Spleen (tissue), 11 donors: ENCODE results near the gene DACH1. TPM values are rescaled to one million over a fixed set of nuclear protein-coding genes. Genes with fewer than 3 reads are reported as not detected.

Experiments used
- DNase-seq: peaks from one replicate; pipeline ENCODE4 v3.0.0-alpha.2; 2020
- H3K27ac ChIP-seq, 8 donors: fragments of 200-600 bp; sonication (generic) in 7 of 8; 1 replicate in 4 of 8; 2 replicates in 4 of 8; pipeline versions ENCODE4 v1.5.0 to v1.8.0; 2016 to 2021; ENCODE audit warnings: inconsistent platforms in 4 of 8, mild to moderate bottlenecking in 4 of 8, moderate library complexity in 1 of 8
- H3K27me3 ChIP-seq, 7 donors: fragments of 200-600 bp; sonication (generic) in 6 of 7; replicated peaks in 1 of 7; 1 replicate in 4 of 7; 2 replicates in 3 of 7; pipeline versions ENCODE4 v1.5.0 to v1.8.0; 2016 to 2021; ENCODE audit warnings: inconsistent platforms in 3 of 7, mild to moderate bottlenecking in 1 of 7
- H3K36me3 ChIP-seq, 6 donors: fragments of 200-600 bp; sonication (generic) in 5 of 6; 1 replicate in 4 of 6; 2 replicates in 2 of 6; pipeline versions ENCODE4 v1.5.0 to v1.8.0; 2016 to 2021; ENCODE audit warnings: inconsistent platforms in 2 of 6
- H3K4me1 ChIP-seq, 6 donors: fragments of 200-600 bp; sonication (generic) in 5 of 6; 1 replicate in 3 of 6; 2 replicates in 3 of 6; pipeline versions ENCODE4 v1.5.0 to v1.8.0; 2016 to 2021; ENCODE audit warnings: inconsistent platforms in 3 of 6
- H3K4me3 ChIP-seq, 8 donors: fragments of 200-600 bp; sonication (generic) in 7 of 8; 1 replicate in 4 of 8; 2 replicates in 4 of 8; pipeline versions ENCODE4 v1.5.0 to v1.8.0; 2016 to 2021; ENCODE audit warnings: inconsistent platforms in 4 of 8, mild to moderate bottlenecking in 4 of 8, moderate library complexity in 2 of 8
- H3K9me3 ChIP-seq, 8 donors: fragments of 200-600 bp; sonication (generic) in 7 of 8; 1 replicate in 4 of 8; 2 replicates in 4 of 8; pipeline versions ENCODE4 v1.5.0 to v1.8.0; 2016 to 2021; ENCODE audit warnings: inconsistent platforms in 4 of 8
- CTCF ChIP-seq, 11 experiments: fragments of 200-600 bp in 7 of 11; fragments of 450-650 bp in 4 of 11; sonication (generic) in 4 of 11; IDR thresholded peaks in 8 of 11; conservative IDR thresholded peaks in 3 of 11; 1 replicate in 7 of 11; 2 replicates in 4 of 11; pipeline versions ENCODE4 v1.4.0 to v1.8.0; 2016 to 2021; ENCODE audit warnings: antibody characterized with exemption in 11 of 11, inconsistent platforms in 4 of 11, mild to moderate bottlenecking in 1 of 11
- POLR2A ChIP-seq, 3 donors: fragments of 450-650 bp; IDR thresholded peaks; one replicate each; pipeline ENCODE4 v1.5.1; 2017; ENCODE audit warnings: antibody characterized with exemption in 3 of 3, mild to moderate bottlenecking in 1 of 3
- POLR2AphosphoS5 ChIP-seq, 3 donors: sonication (generic); formaldehyde crosslinking; IDR thresholded peaks; one replicate each; pipeline ENCODE4 v1.5.1; 2017; ENCODE audit warnings: antibody characterized with exemption in 3 of 3
- whole genome bisulfite sequencing, 5 donors: extraction: QIAGEN DNeasy Blood & Tissue Kit in 3 of 5; methylation state at CpG; one replicate each; pipeline versions ENCODE4 v1.1.5 to v1.1.7; 2013 to 2018; 5-methylcytosine and 5-hydroxymethylcytosine counted together
- intact Hi-C: fragments of 100-400 bp; cut with DNase I; formaldehyde crosslinking; loops from one replicate; pipeline ENCODE4 v1.15.0; 2023; ENCODE audit warnings: low total_unique reads
- polyA plus RNA-seq, 3 donors: library from polyadenylated mRNA; stranded (reverse); fragments of 200-250 nt; gene quantifications; one replicate each; pipeline ENCODE4 v1.2.1, GENCODE V29; 2013
- total RNA-seq, 7 donors: library from RNA; depleted of rRNA in 3 of 7; stranded (reverse); fragments of >200 nt in 3 of 7; fragmentation: NEBNext Ultra II Directional in 4 of 7; extraction: Animal tissue kit (Norgen Biotek cat#: 25700) in 4 of 7; gene quantifications; one replicate each; pipeline versions ENCODE4 v1.1.0 to v1.2.1, GENCODE V29; 2016 to 2021
- donor health status: healthy with polysubstance abuse.
- donor health status: DM: no; HTN: no; CAD: no; lungs with moderate emphysema.
- donor health status: DM: no; HTN: no; CAD: no.
- donor health status: Bipolar disorder and iron deficiency.
- donor health status: healthy.
- donor health status: DM: no; HTN: no; CAD: no.
- donor health status: DM: yes; HTN: yes; CAD: no.

The DACH1 gene
- total and polyA plus RNA-seq, 10 donors, result 0.80 to 18.9 (median 11.4) TPM

- Histone ChIP-seq H3K4me3 (no peak overlapping the region), H3K9me3 (no peaks in the 10 kb centered on the region), H3K27ac (peak overlapping the region in 3 of 8 donors; percentile 1 to 22 (median 19)), H3K36me3 (no peaks in the 10 kb centered on the region), H3K27me3 (no peaks in the 10 kb centered on the region), H3K4me1 (peaks cover 0 to 10% (median 5%) of the 10 kb centered on the region in 6 donors)
- no peak for TF ChIP-seq CTCF (IDR thresholded peaks at IDR 0.05 in 8 of 11, conservative IDR thresholded peaks at IDR 0.05 in 3 of 11)
- DNase-seq, result no peak
- whole genome bisulfite sequencing, 5 donors, result 35 to 73% (median 56%) methylated on average over 1 of the region's 1 CpG
- intact Hi-C loops, result no loop called here
Observed at GRCh38 chr13:71775966-71776365, 91.0 kb downstream of the DACH1 start.

- no peak overlapping the region for H3K27ac ChIP-seq
- 86 to 94% (median 92%) methylated on average over 4 of the region's 4 CpGs for WGBS, 5 donors
- peaks cover 0 to 10% (median 5%) of the 10 kb centered on the region in 6 donors for H3K4me1 ChIP-seq
- DNase-seq, result no peak
- TF ChIP-seq POLR2AphosphoS5 (IDR thresholded peaks at IDR 0.05) (no peak), CTCF (IDR thresholded peaks at IDR 0.05 in 8 of 11, conservative IDR thresholded peaks at IDR 0.05 in 3 of 11) (no peak), POLR2A (IDR thresholded peaks at IDR 0.05) (no peak)
- no peaks in the 10 kb centered on the region for H3K27me3 ChIP-seq
- intact Hi-C loops, result no loop called here
- no peaks in the 10 kb centered on the region for H3K36me3 ChIP-seq
- H3K4me3 ChIP-seq, result no peak overlapping the region
- no peaks in the 10 kb centered on the region for H3K9me3 ChIP-seq
Observed at GRCh38 chr13:71774863-71775262, 92.1 kb downstream of the DACH1 start.

- Histone ChIP-seq H3K9me3 (no peaks in the 10 kb centered on the region), H3K4me3 (no peak overlapping the region), H3K36me3 (no peaks in the 10 kb centered on the region), H3K27me3 (no peaks in the 10 kb centered on the region), H3K27ac (no peak overlapping the region), H3K4me1 (peaks cover 0 to 10% (median 5%) of the 10 kb centered on the region in 6 donors)
- WGBS, 5 donors, result 90 to 94% (median 91%) methylated on average over 4 of the region's 4 CpGs
- DNase-seq, result no peak
- TF ChIP-seq POLR2AphosphoS5 (IDR thresholded peaks at IDR 0.05), result no peak
- no peak for TF ChIP-seq CTCF (IDR thresholded peaks at IDR 0.05 in 8 of 11, conservative IDR thresholded peaks at IDR 0.05 in 3 of 11)
- no peak for TF ChIP-seq POLR2A (IDR thresholded peaks at IDR 0.05)
- intact Hi-C loops, result no loop called here
Observed at GRCh38 chr13:71773531-71773930, 93.5 kb downstream of the DACH1 start.

GRCh38 chr13:71772361-71772760 is 94.6 kb downstream of the DACH1 start:
- intact Hi-C loops, result no loop called here
- no peaks in the 10 kb centered on the region for H3K36me3 ChIP-seq
- H3K27ac ChIP-seq, result no peak overlapping the region
- no peaks in the 10 kb centered on the region for H3K9me3 ChIP-seq
- H3K27me3 ChIP-seq, result no peaks in the 10 kb centered on the region
- DNase-seq, result no peak
- no peak for TF ChIP-seq POLR2A (IDR thresholded peaks at IDR 0.05)
- TF ChIP-seq CTCF (IDR thresholded peaks at IDR 0.05 in 8 of 11, conservative IDR thresholded peaks at IDR 0.05 in 3 of 11), result no peak
- no peak for TF ChIP-seq POLR2AphosphoS5 (IDR thresholded peaks at IDR 0.05)
- no peak overlapping the region for H3K4me3 ChIP-seq
- H3K4me1 ChIP-seq, result peaks cover 0 to 10% (median 4%) of the 10 kb centered on the region in 6 donors
- 21 to 44% (median 37%) methylated on average over 1 of the region's 1 CpG for WGBS, 5 donors
